Activated B cell treated with CpG ODN at 0.5 μM for 24 hours (primary cell): ENCODE measurements around the gene ZNF106. TPM values are rescaled to one million over a fixed set of nuclear protein-coding genes. Genes with fewer than 3 reads are reported as not detected.

ENCODE experiments used
- ATAC-seq: fragments of 200-7000 bp; cut with Tn5 transposase; one replicate; pipeline ENCODE4 v1.10.0; 2021; ENCODE audit warnings: low read depth, mild to moderate bottlenecking, moderate library complexity
- CTCF ChIA-PET: fragments of 350-600 bp; sonication (Branson Sonifier 250); formaldehyde crosslinking; loops from one replicate; lab custom pipeline; 2021; ENCODE audit warnings: antibody characterized with exemption; lab: Charles Lee
- POLR2A ChIA-PET: fragments of 350-600 bp; sonication (Branson Sonifier 250); formaldehyde crosslinking; loops from one replicate; lab custom pipeline; 2021; ENCODE audit warnings: antibody characterized with exemption; lab: Charles Lee
- DNase-seq: peaks from one replicate; pipeline ENCODE4 v3.0.0; 2022
- H3K27ac Mint-ChIP-seq: one replicate; pipeline ENCODE4 v1.8.0; 2020; ENCODE audit warnings: mixed read lengths
- H3K27me3 Mint-ChIP-seq: one replicate; pipeline ENCODE4 v1.8.0; 2021; ENCODE audit warnings: mixed read lengths
- H3K36me3 Mint-ChIP-seq: one replicate; pipeline ENCODE4 v1.8.0; 2021; ENCODE audit warnings: low read depth, mixed read lengths
- H3K4me1 Mint-ChIP-seq: one replicate; pipeline ENCODE4 v1.8.0; 2021; ENCODE audit warnings: mixed read lengths
- H3K4me3 Mint-ChIP-seq: one replicate; pipeline ENCODE4 v1.8.0; 2020; ENCODE audit warnings: mild to moderate bottlenecking, mixed read lengths
- H3K9me3 Mint-ChIP-seq: one replicate; pipeline ENCODE4 v1.8.0; 2020; ENCODE audit warnings: mixed read lengths
- intact Hi-C: fragments of 100-400 bp; cut with micrococcal nuclease; formaldehyde crosslinking; loops from one replicate; pipeline ENCODE4 v1.15.1; 2024
- total RNA-seq: library from RNA; stranded (reverse); gene quantifications from 2 replicates; pipeline ENCODE4 v1.2.3, GENCODE V29; 2022
- TF ChIP-seq, protein P1 (sequence below): fragments of 200-600 bp; IDR thresholded peaks from one replicate; pipeline ENCODE4 v1.8.0; 2022; ENCODE audit warnings: antibody characterized with exemption, mild to moderate bottlenecking

The ZNF106 gene
- total RNA-seq, 1 donor from 2014 or later: 46.6 TPM

DNA sequence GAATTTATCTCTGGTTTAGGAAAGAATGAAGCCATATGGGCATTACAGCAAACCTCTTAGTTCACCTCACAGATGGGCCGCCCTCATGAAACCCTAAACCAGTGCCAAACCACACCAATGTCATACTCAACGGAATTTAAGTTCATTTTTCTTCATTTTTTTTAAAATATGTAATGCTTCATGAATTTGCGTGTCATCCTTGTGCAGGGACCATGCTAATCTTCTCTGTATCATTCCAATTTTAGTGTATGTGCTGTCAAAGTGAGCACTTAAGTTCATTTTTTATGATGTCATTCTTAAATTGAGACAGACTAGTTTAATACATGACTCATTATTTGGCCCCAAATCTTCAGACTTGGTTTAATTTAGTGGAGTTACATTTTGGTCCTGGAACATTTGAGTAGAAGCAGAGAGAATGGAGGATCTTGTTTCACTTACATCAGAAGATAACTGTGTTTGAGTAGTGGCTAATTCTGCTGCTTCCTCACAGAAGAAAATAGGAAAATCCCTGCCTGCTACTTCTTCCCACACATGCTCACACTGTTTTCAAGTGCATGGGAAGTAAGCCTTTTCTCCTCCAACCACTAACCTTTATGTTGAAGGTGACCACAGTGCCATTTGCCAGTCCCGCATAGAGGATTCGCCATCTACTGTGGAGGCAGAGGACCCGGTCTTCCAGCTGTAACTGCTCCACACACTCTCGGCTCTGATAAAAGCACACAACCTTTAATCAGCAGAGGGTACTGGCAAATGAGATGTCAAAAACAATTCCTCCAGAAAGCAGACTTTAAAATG lies 63.3 kb downstream of the ZNF106 start:
- Mint-ChIP-seq H3K36me3 (peaks cover 84% of the 10 kb centered on the region), H3K4me3 (no peak overlapping the region), H3K4me1 (no peaks in the 10 kb centered on the region), H3K9me3 (no peaks in the 10 kb centered on the region), H3K27ac (no peak overlapping the region), H3K27me3 (no peaks in the 10 kb centered on the region)
- TF ChIP-seq, protein P1, sequence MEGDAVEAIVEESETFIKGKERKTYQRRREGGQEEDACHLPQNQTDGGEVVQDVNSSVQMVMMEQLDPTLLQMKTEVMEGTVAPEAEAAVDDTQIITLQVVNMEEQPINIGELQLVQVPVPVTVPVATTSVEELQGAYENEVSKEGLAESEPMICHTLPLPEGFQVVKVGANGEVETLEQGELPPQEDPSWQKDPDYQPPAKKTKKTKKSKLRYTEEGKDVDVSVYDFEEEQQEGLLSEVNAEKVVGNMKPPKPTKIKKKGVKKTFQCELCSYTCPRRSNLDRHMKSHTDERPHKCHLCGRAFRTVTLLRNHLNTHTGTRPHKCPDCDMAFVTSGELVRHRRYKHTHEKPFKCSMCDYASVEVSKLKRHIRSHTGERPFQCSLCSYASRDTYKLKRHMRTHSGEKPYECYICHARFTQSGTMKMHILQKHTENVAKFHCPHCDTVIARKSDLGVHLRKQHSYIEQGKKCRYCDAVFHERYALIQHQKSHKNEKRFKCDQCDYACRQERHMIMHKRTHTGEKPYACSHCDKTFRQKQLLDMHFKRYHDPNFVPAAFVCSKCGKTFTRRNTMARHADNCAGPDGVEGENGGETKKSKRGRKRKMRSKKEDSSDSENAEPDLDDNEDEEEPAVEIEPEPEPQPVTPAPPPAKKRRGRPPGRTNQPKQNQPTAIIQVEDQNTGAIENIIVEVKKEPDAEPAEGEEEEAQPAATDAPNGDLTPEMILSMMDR: no peak
- ChIA-PET POLR2A (no interaction called here), CTCF (no interaction called here)
- intact Hi-C loops: no loop called here
- DNase-seq: no peak
- ATAC-seq: no peak

DNA sequence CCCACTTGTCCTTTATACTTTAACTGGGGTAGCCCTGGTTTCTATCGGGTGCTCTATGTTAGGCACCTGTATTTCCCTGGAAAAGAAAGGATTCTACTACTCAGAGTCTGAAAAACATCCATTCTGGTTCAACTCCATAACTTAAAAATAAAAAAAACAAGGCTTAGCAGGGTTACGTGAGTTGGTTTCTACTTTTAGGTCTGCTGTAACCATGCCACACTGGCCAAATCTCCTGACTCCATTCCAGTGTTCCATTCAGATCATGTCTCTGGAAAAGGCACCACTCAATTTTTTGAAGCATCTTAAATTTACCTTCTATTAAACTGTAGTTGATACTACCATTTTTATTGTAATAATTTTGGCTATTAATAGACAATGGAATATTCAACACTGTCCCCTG lies 69.6 kb downstream of the ZNF106 start:
- H3K36me3 Mint-ChIP-seq: peaks cover 76% of the 10 kb centered on the region

DNA sequence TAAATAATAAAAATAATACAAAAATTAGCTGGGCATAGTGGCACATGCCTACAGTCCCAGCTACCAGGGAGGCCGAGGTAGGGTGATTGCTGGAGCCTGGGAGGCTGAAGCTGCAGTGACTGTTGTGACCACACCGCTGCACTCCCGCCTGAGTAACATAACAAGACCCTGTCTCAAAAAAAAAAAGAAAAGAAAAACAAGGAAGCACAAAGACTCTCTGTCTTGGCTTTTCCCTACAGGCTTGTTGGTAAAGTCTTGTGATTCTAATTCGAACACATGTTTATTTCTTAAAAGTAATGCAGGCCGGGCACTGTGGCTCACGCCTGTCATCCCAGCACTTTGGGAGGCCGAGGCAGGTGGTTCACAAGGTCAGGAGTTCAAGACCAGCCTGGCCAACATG lies 71.6 kb downstream of the ZNF106 start:
- Mint-ChIP-seq H3K36me3 (peaks cover 69% of the 10 kb centered on the region), H3K27me3 (no peaks in the 10 kb centered on the region), H3K4me1 (no peaks in the 10 kb centered on the region), H3K9me3 (no peaks in the 10 kb centered on the region), H3K4me3 (no peak overlapping the region), H3K27ac (no peak overlapping the region)
- ATAC-seq: no peak
- no peak for DNase-seq
- POLR2A ChIA-PET: interaction anchor here (0.6 kb wide), 1 partner anchor 127 kb away, joined by 3 read pairs; no protein-coding TSS in a partner anchor
- intact Hi-C loops: no loop called here
- TF ChIP-seq, protein P1: no peak
- CTCF ChIA-PET: interaction anchor here (1.2 kb wide), 1 partner anchor 507 kb away, joined by 3 read pairs; no protein-coding TSS in a partner anchor

More for the DNA sequence above, 69.6 kb downstream of the ZNF106 start:
- Mint-ChIP-seq H3K4me3 (no peak overlapping the region), H3K27me3 (no peaks in the 10 kb centered on the region), H3K27ac (no peak overlapping the region), H3K4me1 (no peaks in the 10 kb centered on the region), H3K9me3 (no peaks in the 10 kb centered on the region)
- DNase-seq: no peak
- TF ChIP-seq, protein P1: no peak
- intact Hi-C loops: no loop called here
- ChIA-PET CTCF (no interaction called here), POLR2A (no interaction called here)
- no peak for ATAC-seq

DNA sequence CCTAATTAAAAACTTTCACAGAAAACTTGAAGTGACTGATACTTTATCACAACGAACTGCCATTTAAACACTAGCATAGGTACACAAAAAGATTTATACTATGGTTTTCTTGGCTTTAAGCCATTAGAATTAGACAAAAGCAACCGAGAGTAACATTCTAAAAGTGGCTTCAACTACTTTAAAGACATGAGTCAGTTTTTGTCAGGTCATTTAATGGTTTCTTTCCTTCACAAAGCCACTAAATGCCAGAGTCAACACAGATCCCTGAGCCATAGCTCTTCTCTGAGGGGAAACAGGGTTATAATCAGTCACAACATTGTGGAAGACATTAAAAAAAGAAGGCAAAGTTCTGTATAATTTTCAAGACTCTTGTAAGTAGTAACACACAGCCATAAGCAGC lies 77.0 kb downstream of the ZNF106 start:
- ChIA-PET CTCF (no interaction called here), POLR2A (no interaction called here)
- H3K9me3 Mint-ChIP-seq: no peaks in the 10 kb centered on the region
- H3K27ac Mint-ChIP-seq: no peak overlapping the region
- no peak overlapping the region for H3K4me3 Mint-ChIP-seq
- intact Hi-C loops: no loop called here
- no peaks in the 10 kb centered on the region for H3K4me1 Mint-ChIP-seq
- DNase-seq (no peak), ATAC-seq (no peak)
- H3K27me3 Mint-ChIP-seq: no peaks in the 10 kb centered on the region
- TF ChIP-seq, protein P1: no peak
- peaks cover 69% of the 10 kb centered on the region for H3K36me3 Mint-ChIP-seq

DNA sequence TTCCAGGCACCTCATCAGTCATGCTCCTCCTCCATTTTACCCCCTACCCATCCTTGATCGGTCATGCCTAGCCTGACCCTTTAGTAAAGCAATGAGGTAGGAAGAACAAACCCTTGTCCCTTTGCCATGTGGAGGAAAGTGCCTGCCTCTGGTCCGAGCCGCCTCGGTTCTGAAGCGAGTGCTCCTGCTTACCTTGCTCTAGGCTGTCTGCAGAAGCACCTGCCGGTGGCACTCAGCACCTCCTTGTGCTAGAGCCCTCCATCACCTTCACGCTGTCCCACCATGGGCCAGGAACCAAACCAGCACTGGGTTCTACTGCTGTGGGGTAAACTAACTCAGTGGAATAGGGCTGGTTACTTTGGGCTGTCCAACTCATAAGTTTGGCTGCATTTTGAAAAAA lies 79.1 kb downstream of the ZNF106 start:
- no peak for DNase-seq
- Mint-ChIP-seq H3K27ac (no peak overlapping the region), H3K4me3 (no peak overlapping the region), H3K36me3 (peaks cover 57% of the 10 kb centered on the region), H3K4me1 (no peaks in the 10 kb centered on the region), H3K27me3 (no peaks in the 10 kb centered on the region), H3K9me3 (no peaks in the 10 kb centered on the region)
- TF ChIP-seq, protein P1: no peak
- intact Hi-C loops: no loop called here
- ChIA-PET CTCF (no interaction called here), POLR2A (no interaction called here)
- ATAC-seq: no peak
